Measurements from ENCODE around the gene PRR5. TPM values are rescaled to one million over a fixed set of nuclear protein-coding genes. Genes with fewer than 3 reads are reported as not detected.

The PRR5 gene
- total and polyA plus RNA-seq, 2 donors from 2014 or later = 24.0 to 46.0 TPM

DNA sequence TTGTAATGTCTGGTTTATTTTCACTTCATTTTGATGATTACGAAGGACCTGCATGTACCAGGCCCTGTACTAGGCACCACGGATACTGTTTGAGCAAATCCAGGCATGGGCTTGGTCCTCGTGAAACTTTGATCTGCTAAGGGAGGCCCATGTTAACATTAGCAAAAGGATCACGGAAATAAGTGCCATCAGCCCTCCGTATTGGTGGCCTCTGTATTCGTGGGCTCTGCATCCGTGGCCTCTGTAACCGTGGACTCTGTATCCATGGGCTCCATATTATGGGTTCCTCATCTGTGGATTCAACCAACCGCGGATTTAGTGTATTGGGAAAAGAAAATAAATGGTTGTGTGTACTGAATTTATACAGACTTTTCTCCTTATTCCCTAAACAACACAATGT, 59.0 kb downstream of the PRR5 start:
- Histone ChIP-seq H3K4me1 (ENCODE audit: control insufficient read depth in 2 of 3, insufficient read depth in 2 of 3, low read depth in 1 of 3, low read length in 3 of 3) (peaks cover 0 to 15% (median 0%) of the 10 kb centered on the region in 3 donors), H3K27me3 (ENCODE audit: control insufficient read depth, insufficient read depth, low read length) (no peaks in the 10 kb centered on the region), H3K9ac (ENCODE audit: low read length in 3 of 3) (no peak overlapping the region), H3K36me3 (ENCODE audit: control insufficient read depth in 2 of 3, insufficient read depth in 3 of 3, low read length in 3 of 3) (no peaks in the 10 kb centered on the region), H3K27ac (ENCODE audit: low read depth in 2 of 2, low read length in 2 of 2) (no peak overlapping the region), H3K9me3 (ENCODE audit: control insufficient read depth in 2 of 3, insufficient read depth in 1 of 3, low read length in 3 of 3) (no peaks in the 10 kb centered on the region), H3K4me3 (ENCODE audit: low read length in 3 of 3) (no peak overlapping the region)
- no peak for TF ChIP-seq CTCF (IDR thresholded peaks at IDR 0.05; ENCODE audit: borderline replicate concordance, extremely low read depth, insufficient read depth)
- intact Hi-C loops (cut with DNase I) = no loop called here
- DNase-seq (no peak), FAIRE-seq (no peak)

DNA sequence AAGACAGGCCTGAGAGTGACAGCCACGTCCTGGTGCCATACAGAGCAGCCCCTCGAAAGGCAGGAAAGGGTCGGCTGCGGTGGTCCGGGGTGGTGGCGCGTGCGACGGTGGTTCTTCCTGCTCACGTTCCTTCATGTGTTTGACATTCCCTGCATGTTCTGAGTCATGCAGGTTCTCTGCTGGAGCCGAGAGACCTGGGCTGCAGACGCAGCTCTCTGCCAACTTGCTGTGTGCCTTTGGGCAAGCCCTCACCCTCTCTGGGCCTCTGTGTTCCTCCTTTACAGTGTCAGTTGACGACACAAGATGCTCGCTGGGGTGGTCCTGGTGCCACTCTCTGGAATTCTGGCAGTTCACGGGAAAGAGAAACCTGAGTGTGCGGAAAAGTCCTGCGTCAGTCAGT, 62.4 kb downstream of the PRR5 start:
- Histone ChIP-seq H3K9ac (ENCODE audit: low read length in 3 of 3) (no peak overlapping the region), H3K36me3 (ENCODE audit: control insufficient read depth in 2 of 3, insufficient read depth in 3 of 3, low read length in 3 of 3) (no peaks in the 10 kb centered on the region), H3K9me3 (ENCODE audit: control insufficient read depth in 2 of 3, insufficient read depth in 1 of 3, low read length in 3 of 3) (no peaks in the 10 kb centered on the region), H3K4me1 (ENCODE audit: control insufficient read depth in 2 of 3, insufficient read depth in 2 of 3, low read depth in 1 of 3, low read length in 3 of 3) (peaks cover 0 to 10% (median 0%) of the 10 kb centered on the region in 3 donors), H3K27ac (ENCODE audit: low read depth in 2 of 2, low read length in 2 of 2) (no peak overlapping the region), H3K4me3 (ENCODE audit: low read length in 3 of 3) (no peak overlapping the region), H3K27me3 (ENCODE audit: control insufficient read depth, insufficient read depth, low read length) (no peaks in the 10 kb centered on the region)
- DNase-seq (peak in 1 of 5 donors; percentile 26), FAIRE-seq (no peak)
- intact Hi-C loops (cut with DNase I) = no loop called here
- TF ChIP-seq CTCF (IDR thresholded peaks at IDR 0.05; ENCODE audit: borderline replicate concordance, extremely low read depth, insufficient read depth) = no peak

DNA sequence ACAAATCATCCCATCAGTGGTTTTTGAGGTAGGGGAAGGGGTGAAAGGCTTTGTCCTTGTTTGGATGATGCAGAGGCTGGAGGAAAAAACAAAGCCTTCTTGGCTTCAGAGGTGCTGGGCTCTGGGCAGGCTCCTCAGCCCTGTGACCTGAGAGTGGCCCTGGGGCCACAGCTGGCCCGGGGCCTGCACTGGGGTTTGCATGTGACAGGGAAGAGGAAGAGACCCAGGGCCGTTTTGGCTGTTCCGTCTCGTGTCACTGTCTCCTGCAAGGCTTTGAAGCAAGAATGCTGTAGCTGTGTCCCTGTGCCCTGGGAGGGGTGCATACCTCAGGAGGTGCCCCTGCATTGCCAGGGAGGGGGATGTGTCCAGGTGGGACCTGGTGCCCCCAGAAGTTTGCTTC, 63.0 kb downstream of the PRR5 start:
- no peak for FAIRE-seq
- intact Hi-C loops (cut with DNase I) = no loop called here
- no peak overlapping the region for H3K9ac ChIP-seq (ENCODE audit: low read length in 3 of 3)

More for the DNA sequence above, 63.0 kb downstream of the PRR5 start:
- DNase-seq = peak in 1 of 5 donors; percentile 68
- H3K9me3 ChIP-seq (ENCODE audit: control insufficient read depth in 2 of 3, insufficient read depth in 1 of 3, low read length in 3 of 3) = no peaks in the 10 kb centered on the region
- H3K4me1 ChIP-seq (ENCODE audit: control insufficient read depth in 2 of 3, insufficient read depth in 2 of 3, low read depth in 1 of 3, low read length in 3 of 3) = peaks cover 0 to 8% (median 0%) of the 10 kb centered on the region in 3 donors
- H3K36me3 ChIP-seq (ENCODE audit: control insufficient read depth in 2 of 3, insufficient read depth in 3 of 3, low read length in 3 of 3) = no peaks in the 10 kb centered on the region
- TF ChIP-seq CTCF (IDR thresholded peaks at IDR 0.05; ENCODE audit: borderline replicate concordance, extremely low read depth, insufficient read depth) = no peak
- H3K27me3 ChIP-seq (ENCODE audit: control insufficient read depth, insufficient read depth, low read length) = no peaks in the 10 kb centered on the region
- H3K4me3 ChIP-seq (ENCODE audit: low read length in 3 of 3) = no peak overlapping the region
- H3K27ac ChIP-seq (ENCODE audit: low read depth in 2 of 2, low read length in 2 of 2) = no peak overlapping the region
